Measurements from ENCODE around the gene CTIF.
A peak's percentile ranks its signal among the peaks of the same experiment; 100 is the strongest.

CTIF gene

GRCh38 chr18:48843596-48843995 lies 304.8 kb downstream of the CTIF start:
- no peak overlapping the region for H3K27ac Mint-ChIP-seq
- H3K27me3 Mint-ChIP-seq (ENCODE audit: low read depth, poor library complexity): peaks cover 8% of the 10 kb centered on the region
- peaks cover 88% of the 10 kb centered on the region for H3K4me1 Mint-ChIP-seq
- no peak overlapping the region for H3K4me3 Mint-ChIP-seq
- no peaks in the 10 kb centered on the region for H3K9me3 Mint-ChIP-seq
- no peak for TF ChIP-seq CTCF (IDR thresholded peaks at IDR 0.05)
- no peak for DNase-seq
- H3K36me3 Mint-ChIP-seq (ENCODE audit: low read depth): peaks cover 16% of the 10 kb centered on the region

GRCh38 chr18:48844271-48844670 lies 305.4 kb downstream of the CTIF start:
- peaks cover 8% of the 10 kb centered on the region for H3K27me3 Mint-ChIP-seq (ENCODE audit: low read depth, poor library complexity)
- H3K4me1 Mint-ChIP-seq: peaks cover 88% of the 10 kb centered on the region
- H3K36me3 Mint-ChIP-seq (ENCODE audit: low read depth): peaks cover 16% of the 10 kb centered on the region
- no peak overlapping the region for H3K27ac Mint-ChIP-seq
- no peak for TF ChIP-seq CTCF (IDR thresholded peaks at IDR 0.05)
- no peak overlapping the region for H3K4me3 Mint-ChIP-seq
- H3K9me3 Mint-ChIP-seq: no peaks in the 10 kb centered on the region
- no peak for DNase-seq

- Mint-ChIP-seq H3K4me1 (peaks cover 84% of the 10 kb centered on the region), H3K27ac (no peak overlapping the region)
Measured at GRCh38 chr18:48845174-48845573, 306.3 kb downstream of the CTIF start.

GRCh38 chr18:48846423-48846932 lies 307.6 kb downstream of the CTIF start:
- H3K4me1 Mint-ChIP-seq: peaks cover 85% of the 10 kb centered on the region
- DNase-seq: no peak
- peaks cover 7% of the 10 kb centered on the region for H3K27me3 Mint-ChIP-seq (ENCODE audit: low read depth, poor library complexity)
- H3K36me3 Mint-ChIP-seq (ENCODE audit: low read depth): peaks cover 20% of the 10 kb centered on the region
- H3K4me3 Mint-ChIP-seq: no peak overlapping the region
- H3K9me3 Mint-ChIP-seq: no peaks in the 10 kb centered on the region
- no peak for TF ChIP-seq CTCF (IDR thresholded peaks at IDR 0.05)
- H3K27ac Mint-ChIP-seq: no peak overlapping the region

More at GRCh38 chr18:48845174-48845573, 306.3 kb downstream of the CTIF start:
- Mint-ChIP-seq H3K9me3 (no peaks in the 10 kb centered on the region), H3K36me3 (ENCODE audit: low read depth) (peaks cover 20% of the 10 kb centered on the region), H3K4me3 (peak overlapping the region; percentile 17), H3K27me3 (ENCODE audit: low read depth, poor library complexity) (peaks cover 11% of the 10 kb centered on the region)
- no peak for DNase-seq
- no peak for TF ChIP-seq CTCF (IDR thresholded peaks at IDR 0.05)

- Mint-ChIP-seq H3K27me3 (ENCODE audit: low read depth, poor library complexity) (peaks cover 7% of the 10 kb centered on the region), H3K4me3 (no peak overlapping the region), H3K4me1 (peaks cover 84% of the 10 kb centered on the region), H3K36me3 (ENCODE audit: low read depth) (peaks cover 20% of the 10 kb centered on the region), H3K9me3 (no peaks in the 10 kb centered on the region), H3K27ac (peak overlapping the region; percentile 66)
- DNase-seq: no peak
- no peak for TF ChIP-seq CTCF (IDR thresholded peaks at IDR 0.05)
Measured at GRCh38 chr18:48847807-48848486, 309.1 kb downstream of the CTIF start.

GRCh38 chr18:48848641-48849143 lies 309.9 kb downstream of the CTIF start:
- H3K4me1 Mint-ChIP-seq: peaks cover 84% of the 10 kb centered on the region
- H3K27me3 Mint-ChIP-seq (ENCODE audit: low read depth, poor library complexity): peaks cover 3% of the 10 kb centered on the region
- TF ChIP-seq CTCF (IDR thresholded peaks at IDR 0.05): no peak
- no peak overlapping the region for H3K4me3 Mint-ChIP-seq
- H3K9me3 Mint-ChIP-seq: no peaks in the 10 kb centered on the region
- H3K36me3 Mint-ChIP-seq (ENCODE audit: low read depth): peaks cover 20% of the 10 kb centered on the region
- H3K27ac Mint-ChIP-seq: peak overlapping the region; percentile 66
- no peak for DNase-seq
